ENCODE results near the gene IPO11. TPM values are rescaled to one million over a fixed set of nuclear protein-coding genes. Genes with fewer than 3 reads are reported as not detected.

Gene IPO11
- total and polyA plus RNA-seq, 2 of the 13 experiments (the other 11 are each of a cell fraction or from before 2014, with no cell fraction given), result 13.9 to 24.4 TPM

- H3K36me3 ChIP-seq (replicated peaks in 1 of 2; ENCODE audit: control insufficient read depth in 1 of 2, insufficient read depth in 2 of 2, low read length in 2 of 2), result peaks cover 6 to 55% of the 10 kb centered on the region in 2 experiments
- no peak overlapping the region for H3K4me2 ChIP-seq (ENCODE audit: low read depth, low read length)
- ChIA-PET POLR2A (interaction anchor here (1.3 to 1.8 kb wide), 2 partner anchors 17 to 25 kb away, joined by 4 to 11 read pairs; partner anchors contain the start of genes DIMT1 and IPO11), CTCF (ENCODE audit: low intra/inter-chr PET ratio, low total read pairs) (no interaction called here)
- no peaks in the 10 kb centered on the region for H3K79me2 ChIP-seq (ENCODE audit: insufficient read depth, low read length)
- no peak overlapping the region for H3K9ac ChIP-seq (ENCODE audit: insufficient read depth, low read depth, low read length)
- TF ChIP-seq MAX (IDR thresholded peaks at IDR 0.05) (no peak), DRAP1 (CRISPR knock-in tag; IDR thresholded peaks at IDR 0.05) (no peak), FOXA1 (IDR thresholded peaks at IDR 0.05) (no peak), FOXA1 (CRISPR knock-in tag; IDR thresholded peaks at IDR 0.05) (no peak), ZNF616 (CRISPR knock-in tag; IDR thresholded peaks at IDR 0.05; ENCODE audit: low read depth) (no peak), SRSF9 (IDR thresholded peaks at IDR 0.05; ENCODE audit: borderline replicate concordance, insufficient read depth, low read depth, low read length, poor library complexity, severe bottlenecking) (no peak), ZNF468 (CRISPR knock-in tag; IDR thresholded peaks at IDR 0.05) (no peak), CERS6 (CRISPR knock-in tag; IDR thresholded peaks at IDR 0.05) (no peak), HCFC1 (IDR thresholded peaks at IDR 0.05; ENCODE audit: low read depth, low read length) (no peak), ZNF619 (CRISPR knock-in tag; IDR thresholded peaks at IDR 0.05) (no peak), RXRA (CRISPR knock-in tag; IDR thresholded peaks at IDR 0.05) (no peak), CENPT (CRISPR knock-in tag; IDR thresholded peaks at IDR 0.05; ENCODE audit: low read depth) (no peak), ZC3H4 (CRISPR knock-in tag; IDR thresholded peaks at IDR 0.05; ENCODE audit: borderline replicate concordance) (no peak), IKZF5 (CRISPR knock-in tag; IDR thresholded peaks at IDR 0.05) (no peak), ZNF101 (CRISPR knock-in tag; IDR thresholded peaks at IDR 0.05; ENCODE audit: borderline replicate concordance, low read depth) (no peak), ZMAT5 (CRISPR knock-in tag; IDR thresholded peaks at IDR 0.05; ENCODE audit: borderline replicate concordance, low read depth) (no peak), RAD21 (CRISPR knock-in tag; IDR thresholded peaks at IDR 0.05) (no peak), ZNF781 (CRISPR knock-in tag; IDR thresholded peaks at IDR 0.05; ENCODE audit: borderline replicate concordance, not compliant biosample characterization) (no peak), GMEB1 (CRISPR knock-in tag; IDR thresholded peaks at IDR 0.05; ENCODE audit: borderline replicate concordance) (no peak), HINFP (CRISPR knock-in tag; IDR thresholded peaks at IDR 0.05; ENCODE audit: low read depth) (no peak)
- no TSS peak for BruUV-seq (replicated peaks)
- H4K20me1 ChIP-seq (ENCODE audit: insufficient read depth, low read length), result no peaks in the 10 kb centered on the region
- no peak for FAIRE-seq
- no peak overlapping the region for H2AFZ ChIP-seq (ENCODE audit: low read length)
- peaks cover 16% of the 10 kb centered on the region for H3K4me1 ChIP-seq (ENCODE audit: insufficient read depth, low read length)
- DNase-seq (ENCODE audit: low spot score), result no peak
- ATAC-seq, result no peak
- no peak overlapping the region for H3K27ac ChIP-seq (ENCODE audit: extremely low read length, insufficient read depth, low read length)
- intact Hi-C loops (cut with micrococcal nuclease; ENCODE audit: unreplicated experiment) (no loop called here), in situ Hi-C loops (cut with HindIII; ENCODE audit: extremely low pct_ligation_motif_present, low pct_unique_long_range_greater_than_20kb) (no loop called here)
- H3K9me3 ChIP-seq (ENCODE audit: low read length), result no peaks in the 10 kb centered on the region
- no peaks in the 10 kb centered on the region for H3K27me3 ChIP-seq (ENCODE audit: control insufficient read depth in 1 of 2, insufficient read depth in 2 of 2, low read length in 2 of 2)
- H3K4me3 ChIP-seq (replicated peaks in 1 of 3; ENCODE audit: insufficient read depth in 1 of 3, low read depth in 2 of 3, low read length in 3 of 3), result no peak overlapping the region
Measured at GRCh38 chr5:62386824-62387223, 25.7 kb upstream of the IPO11 start.

Data from HepG2 (cell line).